Activated CD8-positive, alpha-beta memory T cell treated with anti-CD3 and anti-CD28 coated beads for 1 hour (primary cell): Measurements from ENCODE around the gene RNF10.
"Not testable (repeated sequence)": the region's sequence is repeated elsewhere in the genome, so short reads cannot be mapped to it uniquely, and the experiment has no call there.

Source experiments
- DNase-seq, 2 donors: peaks; one replicate each; pipeline ENCODE4 v3.0.0-alpha.2; 2020; ENCODE audit warnings: low read depth in 1 of 2; ENCODE audit errors: extremely low read depth in 1 of 2

Gene RNF10

DNA sequence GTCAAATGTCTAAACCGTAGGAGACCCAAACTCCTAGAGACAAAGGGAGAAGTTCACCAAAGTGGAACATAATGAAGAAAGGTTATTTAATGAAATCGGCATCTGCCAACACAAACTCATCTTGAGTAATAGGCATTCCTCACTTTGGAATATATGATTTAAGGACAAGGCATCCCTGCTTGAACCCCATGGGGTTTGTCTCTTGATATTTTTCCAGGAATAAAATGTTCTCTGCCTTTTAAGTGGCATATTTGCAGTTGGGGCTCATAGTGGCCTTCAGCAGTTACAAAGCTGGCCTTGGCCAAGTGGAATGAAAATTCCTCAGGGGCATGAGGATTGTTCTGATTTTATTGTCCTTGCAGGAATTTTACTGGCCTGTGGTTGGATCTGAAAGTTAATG lies 40.0 kb downstream of the RNF10 start:
- no peak for DNase-seq

DNA sequence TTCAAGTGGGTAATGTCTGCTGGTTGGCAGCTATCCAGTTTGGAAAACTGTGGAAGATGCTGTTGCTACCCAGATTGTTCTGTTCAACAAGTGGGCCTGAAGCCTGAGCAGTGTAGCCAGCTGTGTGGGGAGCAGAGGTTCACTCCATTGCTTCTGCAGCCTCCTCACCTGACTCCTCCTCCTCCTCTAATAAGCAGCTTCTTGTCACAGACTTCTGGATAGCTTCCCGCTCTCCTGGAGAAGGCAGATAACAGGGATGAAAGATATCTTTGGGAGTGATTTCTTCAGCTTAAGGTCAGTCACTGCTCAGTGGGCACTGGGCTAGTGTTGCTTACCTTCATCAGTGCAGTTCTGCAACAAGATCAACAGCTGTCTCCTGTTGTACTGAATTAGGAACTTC lies 45.0 kb downstream of the RNF10 start:
- DNase-seq = no peak

DNA sequence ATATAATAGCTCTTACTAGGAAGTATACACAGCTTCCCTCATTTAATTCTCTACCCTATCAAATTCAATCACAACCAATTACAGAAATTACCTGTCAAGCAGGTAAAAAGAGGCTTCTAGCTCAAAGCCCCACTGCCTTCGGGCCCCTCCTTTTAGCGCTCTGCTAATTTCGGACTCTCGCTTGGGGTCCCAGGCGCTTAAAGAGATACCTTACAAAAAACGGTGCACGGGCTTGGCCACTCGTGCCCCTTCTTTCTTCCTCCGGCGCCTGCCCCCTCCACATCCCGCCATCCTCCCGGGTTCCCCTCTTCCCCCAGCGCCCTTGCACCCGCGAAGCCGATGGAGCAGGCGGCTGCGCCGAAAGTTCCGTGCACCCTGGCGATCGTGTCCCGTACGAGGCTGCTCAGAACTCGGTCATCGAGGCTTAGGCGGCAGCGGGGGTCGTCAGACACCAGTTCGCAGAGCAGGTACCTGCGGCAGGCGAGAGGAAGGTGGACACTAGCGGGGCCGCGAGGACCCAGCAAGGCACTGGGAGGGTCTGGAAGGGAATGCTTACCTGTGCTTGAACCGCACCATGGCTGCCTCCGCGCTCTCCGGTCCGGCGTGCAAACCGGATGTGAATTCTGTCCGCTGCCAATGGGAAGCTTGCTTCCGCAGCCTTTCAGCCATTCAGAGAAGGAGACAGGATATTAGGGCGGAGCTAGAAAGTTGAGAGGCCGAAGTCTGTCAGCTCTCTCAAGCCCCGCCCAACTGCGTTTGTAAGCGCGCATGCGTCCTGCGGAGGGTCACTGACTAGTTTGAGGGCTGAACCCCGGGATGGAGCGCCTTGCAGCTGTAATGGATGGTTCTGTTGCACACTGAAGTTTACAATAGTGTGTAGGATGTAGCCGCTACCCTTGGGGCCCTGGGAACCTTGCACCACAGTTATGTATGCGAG lies 46.9 kb downstream of the RNF10 start, which contains the start of gene POP5:
POP5 (minus strand) TSS at position 616 of the 937 bp plus-strand sequence; CDS start at position 576, 40 bp downstream.
- peak; percentile 86 to 87 for DNase-seq

DNA sequence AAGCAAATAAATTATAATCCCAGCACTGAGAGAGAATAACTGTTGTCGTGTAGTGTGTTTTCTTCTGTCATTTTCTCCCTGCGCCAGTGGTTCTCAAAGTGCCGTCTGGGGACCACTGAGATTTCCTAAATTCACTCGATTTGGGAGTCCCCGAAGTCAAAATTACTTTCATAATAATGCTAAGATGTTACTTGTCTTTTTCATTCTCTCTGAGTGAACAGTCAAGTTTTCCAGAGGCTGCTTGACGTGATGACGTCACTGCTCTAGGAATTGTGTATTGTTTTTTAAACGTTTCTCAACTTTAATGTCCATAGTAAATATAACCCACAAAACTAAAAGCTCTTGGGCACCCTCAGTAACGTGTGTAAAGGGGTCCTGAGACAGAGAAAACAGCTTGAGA lies 47.8 kb downstream of the RNF10 start:
- DNase-seq = no peak

DNA sequence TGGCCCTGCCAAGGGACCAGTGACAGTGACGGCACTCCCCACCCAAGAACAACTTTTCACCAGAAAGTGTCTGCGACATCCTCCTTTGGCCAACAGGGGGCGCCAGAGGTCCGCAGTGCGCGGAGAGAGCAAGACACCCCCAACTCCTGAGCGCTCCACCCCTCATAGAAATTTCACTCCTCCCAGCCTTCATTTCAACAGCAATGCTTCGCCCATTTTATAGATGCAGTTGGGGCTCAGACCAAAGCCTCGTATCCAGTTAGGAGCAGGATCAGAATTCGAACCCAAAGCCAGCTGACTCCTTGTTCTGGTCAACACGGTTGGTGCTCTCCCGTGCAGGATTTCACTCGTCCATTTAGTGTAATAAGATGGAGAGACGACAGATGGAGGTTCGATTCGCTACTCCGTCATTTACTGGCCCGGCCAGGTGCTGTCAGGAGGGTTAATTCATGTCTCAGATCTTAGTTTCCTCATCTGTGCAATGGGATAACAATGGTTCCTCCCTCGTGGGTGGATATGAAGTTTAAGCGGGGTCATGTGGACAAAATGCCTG lies 49.4 kb downstream of the RNF10 start:
- peak; percentile 56 to 79 for DNase-seq

DNA sequence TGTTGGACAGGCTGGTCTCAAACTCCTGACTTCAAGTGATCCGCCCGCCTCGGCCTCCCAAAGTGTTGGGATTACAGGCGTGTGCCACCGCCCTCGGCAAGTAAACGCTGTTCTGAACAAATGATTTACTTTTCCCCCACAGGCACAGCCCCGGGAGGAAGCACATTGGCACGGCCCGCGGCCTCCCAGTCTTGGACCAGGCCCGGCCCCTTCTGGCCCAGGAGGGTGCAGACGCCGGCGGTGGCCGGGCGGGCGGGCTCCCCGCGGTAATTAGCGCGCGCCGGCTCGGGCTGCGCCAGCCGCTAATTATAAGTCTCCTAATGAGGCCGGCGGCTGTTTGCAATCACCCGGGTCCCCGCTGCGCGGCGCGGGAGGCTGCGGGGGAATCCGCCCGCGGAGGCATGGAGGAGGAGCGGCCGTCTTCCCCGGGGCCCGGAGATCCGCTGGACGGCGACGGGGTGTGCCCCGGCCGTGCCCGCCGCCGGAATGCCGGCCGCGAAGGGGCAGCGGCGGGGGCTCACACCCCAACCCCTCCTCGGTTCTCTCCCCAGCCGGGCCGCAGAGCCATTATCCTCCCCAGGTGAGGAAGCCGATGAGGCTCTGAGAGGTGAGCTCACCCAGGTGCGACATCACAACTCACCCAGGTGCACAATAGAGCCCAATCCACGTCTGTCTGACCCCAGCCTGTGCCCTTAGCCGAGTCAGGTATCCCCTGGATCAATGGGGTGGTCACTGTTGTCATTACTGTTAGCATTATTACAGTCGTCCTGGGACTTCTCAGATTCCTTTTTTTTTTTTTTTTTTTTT lies 50.4 kb downstream of the RNF10 start:
- peak in 1 of 2 donors; percentile 36 for DNase-seq

DNA sequence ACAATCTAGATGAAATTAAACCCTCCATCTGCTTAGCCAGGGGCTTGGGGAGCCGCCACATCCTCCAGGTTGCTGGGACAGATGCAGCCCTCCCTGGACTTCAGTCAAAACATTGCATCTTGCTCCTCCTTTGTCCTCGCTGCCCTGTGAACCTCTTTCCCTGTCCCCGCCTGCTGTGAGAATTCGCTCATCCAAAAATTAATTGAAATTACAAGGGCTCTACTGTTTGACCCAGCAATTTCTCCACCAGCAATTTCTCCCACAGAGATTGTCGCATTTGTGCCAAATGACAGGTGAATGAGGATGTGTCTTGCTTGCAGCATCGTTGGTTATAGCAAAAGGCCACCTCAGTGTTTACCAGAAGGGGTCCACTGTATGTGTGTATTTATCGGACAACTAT lies 52.0 kb downstream of the RNF10 start:
- no peak for DNase-seq

DNA sequence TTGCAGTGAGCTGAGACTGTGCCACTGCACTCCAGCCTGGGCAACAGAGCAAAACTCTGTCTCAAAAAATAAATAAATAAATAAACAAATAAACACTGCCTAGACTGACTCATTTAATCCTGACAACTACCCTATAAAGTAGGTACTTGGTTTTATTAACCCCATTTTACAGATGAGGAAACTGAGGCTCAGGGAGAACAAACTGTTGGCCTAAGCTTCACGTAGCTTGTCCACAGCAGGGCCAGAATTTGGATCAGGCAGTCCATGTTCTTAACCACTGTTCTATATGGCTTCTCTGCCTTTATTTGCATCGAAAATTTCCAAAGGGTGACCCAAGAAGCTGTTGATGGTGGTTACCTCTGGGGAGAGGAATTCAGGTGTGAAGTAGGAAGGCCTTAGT lies 52.7 kb downstream of the RNF10 start:
- no peak for DNase-seq

DNA sequence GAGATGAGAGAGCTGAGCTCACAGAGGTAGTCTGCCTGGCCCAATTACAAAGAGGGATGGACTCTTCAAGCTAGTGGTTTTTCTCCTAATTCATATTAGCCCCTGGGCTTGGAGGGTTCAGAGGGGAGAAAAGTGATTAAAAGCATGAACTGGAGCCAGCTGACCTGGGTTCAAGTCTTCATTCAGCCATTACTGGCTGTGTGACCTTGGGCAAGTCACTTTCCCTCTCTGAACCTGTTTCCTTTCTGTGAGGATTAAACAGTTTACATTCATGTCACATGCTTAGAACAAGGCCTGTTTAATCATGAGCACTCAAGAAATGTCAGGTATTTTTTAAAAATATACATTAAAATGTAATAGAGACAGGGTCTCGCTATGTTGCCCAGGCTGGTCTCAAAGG lies 54.2 kb downstream of the RNF10 start:
- DNase-seq = no peak

DNA sequence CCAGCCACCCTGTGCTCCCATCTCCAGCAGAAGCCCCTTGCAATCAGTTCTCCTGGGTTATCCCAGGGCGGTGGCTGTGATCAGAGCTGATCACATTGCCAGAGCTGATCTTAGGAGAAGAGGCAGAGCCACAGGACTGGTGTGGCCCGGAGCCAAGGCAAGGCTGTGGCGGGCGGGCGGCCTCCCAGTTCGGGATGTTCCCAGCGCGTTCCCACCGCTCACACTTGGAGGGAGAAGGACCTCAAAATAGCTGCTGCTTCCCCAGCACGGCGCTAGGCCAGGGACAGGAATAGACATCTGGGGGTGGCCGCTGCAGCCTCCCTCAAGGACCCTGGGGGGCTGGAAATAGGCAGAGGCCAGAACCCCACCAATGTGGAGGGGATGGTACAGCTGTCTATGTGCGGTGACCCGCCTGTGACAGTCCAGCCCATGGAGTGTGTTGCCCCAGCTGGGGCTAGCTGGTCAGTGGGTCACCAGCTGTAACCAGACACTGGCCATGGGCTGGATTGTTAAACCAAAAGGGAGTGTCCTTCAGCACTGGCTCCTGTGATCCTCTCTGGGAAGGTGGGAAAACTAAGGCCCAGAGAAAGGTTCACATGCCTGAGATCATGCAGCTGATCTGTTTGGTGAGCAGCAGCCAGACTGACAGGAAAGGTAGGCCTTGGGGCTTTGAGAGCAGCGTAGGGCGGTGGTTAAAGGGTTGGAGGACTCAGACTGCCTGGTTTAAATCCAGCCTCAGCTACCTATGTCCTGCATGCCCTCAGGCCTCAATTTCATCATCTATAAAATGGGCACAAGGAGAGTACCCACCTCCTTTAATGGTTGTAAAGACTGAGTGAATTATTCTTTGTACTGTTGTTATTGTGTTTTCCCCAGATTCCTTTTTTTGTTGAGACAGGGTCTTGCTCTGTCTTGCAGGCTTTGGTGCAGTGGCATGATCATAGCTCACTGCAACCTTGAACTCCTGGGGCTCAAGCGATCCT lies 55.1 kb downstream of the RNF10 start:
- no peak for DNase-seq

DNA sequence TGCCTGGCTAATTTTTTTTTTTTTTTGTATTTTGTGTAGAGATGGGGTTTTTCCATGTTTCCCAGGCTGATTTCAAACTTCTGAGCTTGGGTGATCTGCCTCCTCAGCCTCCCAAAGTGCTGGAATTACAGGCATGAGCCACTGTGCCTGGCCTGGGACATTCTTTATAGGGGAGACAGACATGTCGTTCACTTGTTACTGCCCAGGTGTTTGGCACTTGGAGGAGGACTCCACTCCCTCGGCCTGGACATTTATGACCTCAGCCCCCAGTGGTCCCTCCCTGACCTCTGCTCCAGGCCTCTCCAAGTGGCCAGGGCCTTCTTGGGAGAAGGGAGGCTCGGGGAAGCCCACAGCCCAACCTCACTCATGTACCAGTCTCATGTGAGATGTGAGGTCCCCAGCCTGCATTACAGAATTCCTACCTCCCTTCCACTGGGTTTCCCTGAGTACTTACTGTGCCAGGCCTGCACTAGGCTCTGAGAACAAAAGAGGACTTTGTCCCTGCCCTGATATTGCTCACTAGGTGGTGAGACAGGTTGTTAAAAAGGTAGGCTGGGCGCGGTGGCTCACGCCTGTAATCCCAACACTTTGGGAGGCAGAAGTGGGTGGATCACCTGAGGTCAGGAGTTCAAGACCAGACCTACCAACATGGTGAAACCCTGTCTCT lies 56.7 kb downstream of the RNF10 start:
- no peak for DNase-seq

DNA sequence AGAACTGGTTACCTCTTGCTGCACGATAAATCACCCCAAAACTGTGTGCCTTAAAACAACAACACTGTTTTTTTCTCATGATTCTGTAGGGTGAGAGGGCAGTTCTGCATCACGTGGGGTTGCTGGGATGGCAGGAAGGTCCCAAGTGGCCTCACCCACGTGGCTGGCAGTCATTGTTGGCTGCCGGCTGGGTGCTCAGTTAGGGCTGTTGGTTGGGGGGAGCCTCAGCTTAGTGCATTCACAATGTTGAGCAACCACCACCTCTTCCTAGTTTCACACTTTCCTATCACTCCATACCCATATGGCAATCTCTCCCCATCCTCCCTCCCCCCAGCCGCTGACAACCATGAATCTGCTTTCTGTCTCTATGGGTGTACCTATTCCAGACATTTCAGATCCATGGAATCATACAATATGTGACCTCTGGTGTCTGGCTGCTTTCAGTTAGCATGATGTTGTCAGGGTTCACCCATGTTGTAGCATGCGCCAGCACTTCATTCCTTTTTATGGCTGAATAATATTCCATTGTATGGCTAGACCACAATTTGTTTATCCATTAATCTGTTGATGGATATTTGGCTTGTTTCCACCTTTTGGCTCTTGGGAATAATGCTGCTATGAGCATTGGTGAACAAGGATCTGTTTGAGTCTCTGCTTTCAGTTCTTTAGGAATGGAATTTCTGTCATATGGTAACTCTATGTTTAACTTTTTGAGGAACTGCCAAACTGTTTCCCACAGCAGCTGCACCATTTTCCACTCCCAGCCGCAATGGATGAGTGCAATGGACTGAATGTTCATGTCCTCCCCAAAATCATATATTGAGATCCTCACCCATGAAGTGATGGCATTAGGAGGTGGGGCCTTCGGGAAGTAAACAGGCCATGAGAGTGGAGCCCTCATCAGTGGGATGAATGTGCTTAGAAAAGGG lies 58.2 kb downstream of the RNF10 start:
- no peak for DNase-seq

DNA sequence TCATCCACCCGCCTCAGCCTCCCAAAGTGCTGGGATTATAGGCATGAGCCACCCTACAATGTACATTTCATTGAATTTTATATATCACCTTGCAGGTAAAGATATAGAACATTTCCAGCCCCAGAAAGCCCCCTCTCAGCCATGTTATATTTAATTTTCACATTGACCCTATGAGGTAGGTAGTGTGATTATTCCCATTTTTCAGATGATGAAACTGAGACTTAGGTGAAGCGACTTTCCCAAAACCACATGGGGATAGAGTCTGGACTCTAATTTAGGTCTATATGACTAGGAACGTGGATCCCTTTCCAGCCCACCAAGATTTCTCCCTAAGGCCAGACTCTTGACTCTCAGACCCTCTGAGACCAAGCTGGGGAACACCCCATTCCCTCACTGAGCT lies 62.7 kb downstream of the RNF10 start:
- DNase-seq = no peak

DNA sequence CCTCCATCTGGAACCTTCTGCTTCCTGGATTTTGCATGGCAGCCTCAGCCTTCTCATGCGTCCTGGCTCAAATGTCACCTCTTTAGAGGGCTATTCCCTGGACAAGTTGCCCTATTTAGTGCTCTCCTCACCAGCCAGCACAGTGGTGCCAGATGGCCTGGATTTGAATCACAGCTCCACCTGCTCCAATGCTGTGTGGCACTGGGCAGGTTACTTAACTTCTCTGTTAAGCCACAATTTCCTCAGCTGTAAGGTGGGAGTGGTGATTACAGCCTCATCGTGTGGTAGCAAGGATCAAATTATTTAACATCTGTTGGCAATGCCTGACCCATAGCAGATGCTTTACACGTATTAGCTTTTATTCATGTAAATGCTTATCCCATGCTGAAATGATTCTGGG lies 63.7 kb downstream of the RNF10 start:
- DNase-seq = no peak

DNA sequence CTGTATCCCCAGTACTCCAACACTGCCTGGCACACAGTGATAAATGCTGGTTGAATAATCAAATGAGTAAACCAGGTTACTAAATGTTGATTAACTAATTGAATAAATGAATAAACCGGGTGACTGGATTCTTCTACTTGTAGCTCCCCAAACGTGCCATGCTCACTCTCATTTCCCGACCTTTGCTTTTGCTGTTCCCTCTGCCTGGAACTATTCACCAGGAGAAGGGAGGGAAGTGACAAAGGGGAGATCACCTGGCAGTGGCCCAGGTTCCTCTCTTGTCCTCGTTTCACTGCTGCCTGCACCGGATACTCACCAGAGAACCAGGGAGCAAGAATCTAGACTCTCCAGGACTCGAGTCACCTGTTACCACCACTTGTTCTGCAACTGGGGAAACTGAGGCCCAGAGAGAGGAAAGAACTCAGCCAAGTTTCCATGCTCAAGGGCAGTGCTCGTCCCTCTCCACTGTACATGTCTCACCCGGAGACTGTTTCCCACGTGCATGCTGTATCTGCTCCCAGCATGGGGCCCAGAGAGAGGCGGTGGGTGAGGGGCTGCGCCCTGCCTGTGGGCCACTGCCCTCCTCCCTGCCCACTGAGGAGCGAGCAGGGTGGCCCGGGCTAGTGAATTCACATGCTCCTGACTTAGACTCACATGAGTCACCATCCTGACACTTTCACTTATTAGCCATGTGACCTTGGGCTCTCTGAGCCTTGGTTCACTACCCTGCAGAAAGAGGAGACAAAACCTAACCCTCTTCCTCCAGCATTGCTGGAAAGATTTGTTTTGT lies 64.7 kb downstream of the RNF10 start:
- no peak for DNase-seq

DNA sequence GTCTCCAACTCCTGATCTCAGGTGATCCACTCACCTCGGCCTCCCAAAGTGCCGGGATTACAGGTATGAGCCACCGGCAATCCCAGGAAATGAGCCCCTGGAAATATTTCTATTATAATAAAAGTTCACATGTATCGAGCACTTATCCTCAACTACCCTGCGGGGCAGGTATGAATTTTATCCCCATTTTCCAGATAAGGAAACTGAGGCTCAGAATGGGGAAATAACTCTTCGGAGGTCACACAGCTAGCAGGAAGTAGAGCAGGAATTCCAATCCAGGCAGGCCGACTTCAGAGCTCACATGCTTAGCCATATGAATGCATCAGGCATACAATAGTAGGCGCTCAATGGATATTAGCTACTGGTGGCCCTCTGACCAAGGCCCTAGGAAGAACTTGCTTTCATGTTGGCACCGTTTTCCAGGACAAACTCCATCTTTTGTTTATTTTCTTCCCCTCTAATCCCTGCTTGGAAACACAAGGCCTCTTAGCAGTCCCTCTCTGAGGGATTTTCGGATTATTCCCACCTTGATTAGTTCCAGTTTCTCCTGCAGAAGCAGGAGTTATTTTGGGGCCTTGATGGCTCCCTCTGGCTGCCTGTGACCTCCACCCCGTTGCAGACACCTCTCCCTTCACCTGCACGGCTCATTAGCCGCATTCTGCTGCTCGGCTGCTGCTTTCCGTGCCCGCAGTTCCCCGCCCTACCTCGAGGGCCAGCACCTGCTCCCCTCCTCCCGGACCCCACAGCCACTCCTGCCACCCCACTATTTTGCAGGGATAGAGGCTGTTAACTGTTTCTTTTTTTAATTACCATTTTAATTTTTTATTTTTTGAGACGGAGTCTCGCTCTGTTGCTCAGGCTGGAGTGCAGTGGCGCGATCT lies 65.8 kb downstream of the RNF10 start:
- no peak for DNase-seq

DNA sequence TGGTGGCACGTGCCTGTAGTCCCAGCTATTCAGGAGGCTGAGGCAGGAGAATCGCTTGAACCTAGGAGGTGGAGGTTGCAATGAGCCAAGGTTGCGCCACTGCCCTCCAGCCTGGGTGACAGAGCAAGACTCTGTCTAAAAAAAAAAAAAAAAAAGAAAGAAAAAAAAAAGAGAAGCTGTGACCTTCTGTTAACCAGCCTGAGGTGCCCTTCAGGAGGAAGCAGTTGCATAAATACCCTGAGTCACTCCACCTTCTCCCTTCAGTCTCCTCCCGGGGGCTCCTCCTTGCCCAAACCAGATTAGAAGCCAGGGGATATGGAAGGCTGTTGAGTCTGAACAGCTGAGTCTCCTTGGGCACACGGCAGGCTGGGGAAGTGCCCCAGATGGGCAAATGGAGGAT lies 68.3 kb downstream of the RNF10 start:
- not testable (repeated sequence) for DNase-seq
